ENCODE data around the gene RABL3.

RABL3 gene

GRCh38 chr3:120773932-120774331 lies 31.6 kb upstream of the RABL3 start:
- TF ChIP-seq CTCF (IDR thresholded peaks at IDR 0.05; ENCODE audit: insufficient read depth, low read depth, low read length, missing control alignments), result no peak
- DNase-seq (ENCODE audit: low read depth), result no peak

GRCh38 chr3:120772081-120772480 lies 29.8 kb upstream of the RABL3 start:
- no peak overlapping the region for H3K4me3 ChIP-seq (ENCODE audit: low read length)
- no peak for TF ChIP-seq CTCF (IDR thresholded peaks at IDR 0.05; ENCODE audit: insufficient read depth, low read depth, low read length, missing control alignments)

More at GRCh38 chr3:120773932-120774331, 31.6 kb upstream of the RABL3 start:
- H3K4me3 ChIP-seq (ENCODE audit: low read length), result no peak overlapping the region

GRCh38 chr3:120770891-120771290 lies 28.6 kb upstream of the RABL3 start:
- H3K4me3 ChIP-seq (ENCODE audit: low read length), result no peak overlapping the region
- DNase-seq (ENCODE audit: low read depth), result no peak
- no peak for TF ChIP-seq CTCF (IDR thresholded peaks at IDR 0.05; ENCODE audit: insufficient read depth, low read depth, low read length, missing control alignments)

More at GRCh38 chr3:120772081-120772480, 29.8 kb upstream of the RABL3 start:
- DNase-seq (ENCODE audit: low read depth), result no peak

GRCh38 chr3:120769436-120769835 lies 27.1 kb upstream of the RABL3 start:
- no peak for DNase-seq (ENCODE audit: low read depth)
- no peak overlapping the region for H3K4me3 ChIP-seq (ENCODE audit: low read length)
- TF ChIP-seq CTCF (IDR thresholded peaks at IDR 0.05; ENCODE audit: insufficient read depth, low read depth, low read length, missing control alignments), result no peak

- DNase-seq (ENCODE audit: low read depth), result peak; percentile 33
- no peak overlapping the region for H3K4me3 ChIP-seq (ENCODE audit: low read length)
- no peak for TF ChIP-seq CTCF (IDR thresholded peaks at IDR 0.05; ENCODE audit: insufficient read depth, low read depth, low read length, missing control alignments)
These were observed 24.8 kb upstream of the RABL3 start for GRCh38 chr3:120767106-120767505.

GRCh38 chr3:120766576-120766975 lies 24.3 kb upstream of the RABL3 start:
- no peak for TF ChIP-seq CTCF (IDR thresholded peaks at IDR 0.05; ENCODE audit: insufficient read depth, low read depth, low read length, missing control alignments)
- H3K4me3 ChIP-seq (ENCODE audit: low read length), result no peak overlapping the region
- DNase-seq (ENCODE audit: low read depth), result no peak

GRCh38 chr3:120765830-120766493 lies 23.6 kb upstream of the RABL3 start:
- no peak overlapping the region for H3K4me3 ChIP-seq (ENCODE audit: low read length)
- no peak for DNase-seq (ENCODE audit: low read depth)
- TF ChIP-seq CTCF (IDR thresholded peaks at IDR 0.05; ENCODE audit: insufficient read depth, low read depth, low read length, missing control alignments), result no peak
